Peyer's patch (tissue), 4 donors: ENCODE data around the gene NUDT16L1. TPM values are rescaled to one million over a fixed set of nuclear protein-coding genes. Genes with fewer than 3 reads are reported as not detected.

Experiments
- DNase-seq, 3 donors: peaks; one replicate each; pipeline ENCODE4 v3.0.0-alpha.2; 2017 to 2019
- H3K27ac ChIP-seq, 4 donors: fragments of 200-600 bp; sonication (generic); one replicate each; pipeline ENCODE4 v1.5.1; 2016 to 2019
- H3K27me3 ChIP-seq, 2 donors: fragments of 200-600 bp; sonication (generic); one replicate each; pipeline ENCODE4 v1.5.1; 2019
- H3K36me3 ChIP-seq, 3 donors: fragments of 200-600 bp; sonication (generic); one replicate each; pipeline ENCODE4 v1.5.1; 2016 to 2019
- H3K4me1 ChIP-seq, 4 donors: fragments of 200-600 bp; sonication (generic); one replicate each; pipeline ENCODE4 v1.5.1; 2016 to 2019
- H3K4me3 ChIP-seq, 4 donors: fragments of 200-600 bp; sonication (generic); 1 replicate in 3 of 4; 2 replicates in 1 of 4; pipeline ENCODE4 v1.5.1; 2016 to 2019; ENCODE audit warnings: mild to moderate bottlenecking in 1 of 4
- H3K9me3 ChIP-seq, 4 donors: fragments of 200-600 bp; sonication (generic); one replicate each; pipeline ENCODE4 v1.5.1; 2016 to 2019; ENCODE audit warnings: mild to moderate bottlenecking in 1 of 4
- POLR2A ChIP-seq, 2 donors: fragments of 450-650 bp; IDR thresholded peaks; one replicate each; pipeline ENCODE4 v1.5.1; 2017; ENCODE audit warnings: antibody characterized with exemption in 2 of 2, mild to moderate bottlenecking in 2 of 2, moderate library complexity in 2 of 2
- total RNA-seq, 4 donors: library from RNA; depleted of rRNA; stranded (reverse); fragments of >200 nt; gene quantifications; one replicate each; pipeline ENCODE4 v1.1.0, GENCODE V29; 2016
- TF ChIP-seq, protein P1 (sequence below), 6 experiments: fragments of 450-650 bp in 4 of 6; fragments of 200-600 bp in 2 of 6; sonication (generic) in 1 of 6; IDR thresholded peaks; one replicate each; pipeline ENCODE4 v1.5.1; 2017 to 2019; ENCODE audit warnings: antibody characterized with exemption in 6 of 6, mild to moderate bottlenecking in 3 of 6, moderate library complexity in 1 of 6

The NUDT16L1 gene
- total RNA-seq, 4 donors from 2014 or later = 19.0 to 53.6 (median 40.1) TPM

DNA sequence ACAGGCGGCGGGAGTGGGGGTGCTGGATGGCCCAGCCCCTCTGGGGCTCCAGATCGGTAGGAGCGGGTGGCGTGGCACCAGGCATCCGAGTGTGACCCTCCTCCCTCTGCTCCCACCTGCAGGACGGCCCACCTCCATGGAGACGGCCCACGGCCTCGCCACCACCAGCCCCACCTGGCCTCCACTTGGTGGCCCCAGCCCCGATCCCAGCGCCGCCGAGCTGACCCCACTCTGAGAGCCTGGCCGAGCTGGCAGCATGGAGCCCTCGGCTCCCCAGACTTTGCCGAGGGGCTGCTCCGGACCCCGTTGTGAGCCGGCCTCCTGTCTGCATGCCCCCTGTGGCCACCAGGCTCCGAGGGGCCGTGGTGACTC lies 4.7 kb upstream of the NUDT16L1 start:
- no peaks in the 10 kb centered on the region for H3K27me3 ChIP-seq
- H3K9me3 ChIP-seq = no peaks in the 10 kb centered on the region
- H3K36me3 ChIP-seq = peaks cover 0 to 60% (median 0%) of the 10 kb centered on the region in 3 donors
- TF ChIP-seq, protein P1, sequence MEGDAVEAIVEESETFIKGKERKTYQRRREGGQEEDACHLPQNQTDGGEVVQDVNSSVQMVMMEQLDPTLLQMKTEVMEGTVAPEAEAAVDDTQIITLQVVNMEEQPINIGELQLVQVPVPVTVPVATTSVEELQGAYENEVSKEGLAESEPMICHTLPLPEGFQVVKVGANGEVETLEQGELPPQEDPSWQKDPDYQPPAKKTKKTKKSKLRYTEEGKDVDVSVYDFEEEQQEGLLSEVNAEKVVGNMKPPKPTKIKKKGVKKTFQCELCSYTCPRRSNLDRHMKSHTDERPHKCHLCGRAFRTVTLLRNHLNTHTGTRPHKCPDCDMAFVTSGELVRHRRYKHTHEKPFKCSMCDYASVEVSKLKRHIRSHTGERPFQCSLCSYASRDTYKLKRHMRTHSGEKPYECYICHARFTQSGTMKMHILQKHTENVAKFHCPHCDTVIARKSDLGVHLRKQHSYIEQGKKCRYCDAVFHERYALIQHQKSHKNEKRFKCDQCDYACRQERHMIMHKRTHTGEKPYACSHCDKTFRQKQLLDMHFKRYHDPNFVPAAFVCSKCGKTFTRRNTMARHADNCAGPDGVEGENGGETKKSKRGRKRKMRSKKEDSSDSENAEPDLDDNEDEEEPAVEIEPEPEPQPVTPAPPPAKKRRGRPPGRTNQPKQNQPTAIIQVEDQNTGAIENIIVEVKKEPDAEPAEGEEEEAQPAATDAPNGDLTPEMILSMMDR (IDR thresholded peaks at IDR 0.05) = no peak
- TF ChIP-seq POLR2A (IDR thresholded peaks at IDR 0.05) = no peak
- H3K4me1 ChIP-seq = peaks cover 0 to 12% (median 9%) of the 10 kb centered on the region in 4 donors
- DNase-seq = no peak
- H3K27ac ChIP-seq = no peak overlapping the region
- no peak overlapping the region for H3K4me3 ChIP-seq

DNA sequence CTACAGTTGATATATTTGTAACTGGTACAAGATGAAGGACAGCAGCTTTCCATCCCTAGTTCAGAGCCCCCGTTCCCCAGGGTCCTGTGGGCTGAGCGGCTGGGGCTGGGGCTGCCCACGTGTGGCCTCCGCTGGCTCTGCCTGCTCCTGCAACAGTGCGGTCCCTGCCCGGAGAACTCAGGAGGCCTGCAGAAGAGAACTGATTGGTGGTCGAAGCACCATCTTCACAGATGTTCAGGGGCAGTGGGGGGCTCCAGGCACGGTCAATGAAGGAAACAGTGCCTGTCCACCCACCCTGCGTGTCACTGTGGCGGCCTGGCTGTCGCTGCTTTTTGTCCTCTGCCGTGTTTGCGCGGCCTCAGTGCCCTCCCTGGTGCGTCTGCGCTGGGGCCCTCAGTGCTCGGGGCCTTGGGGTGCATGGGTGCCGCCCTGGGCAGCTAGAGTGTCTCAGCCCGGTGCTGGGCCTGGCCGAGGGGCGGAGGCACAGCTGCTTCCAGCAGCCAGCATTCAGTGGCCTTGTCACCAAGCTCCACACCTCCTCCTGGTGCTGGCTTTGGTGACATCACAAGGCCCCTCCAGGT lies 4.2 kb upstream of the NUDT16L1 start:
- Histone ChIP-seq H3K27me3 (no peaks in the 10 kb centered on the region), H3K36me3 (peaks cover 0 to 55% (median 0%) of the 10 kb centered on the region in 3 donors), H3K4me1 (peaks cover 0 to 14% (median 10%) of the 10 kb centered on the region in 4 donors), H3K9me3 (no peaks in the 10 kb centered on the region), H3K4me3 (no peak overlapping the region), H3K27ac (no peak overlapping the region)
- DNase-seq = peak in 1 of 3 donors; percentile 48
- TF ChIP-seq, protein P1 (IDR thresholded peaks at IDR 0.05) = no peak
- TF ChIP-seq POLR2A (IDR thresholded peaks at IDR 0.05) = no peak

DNA sequence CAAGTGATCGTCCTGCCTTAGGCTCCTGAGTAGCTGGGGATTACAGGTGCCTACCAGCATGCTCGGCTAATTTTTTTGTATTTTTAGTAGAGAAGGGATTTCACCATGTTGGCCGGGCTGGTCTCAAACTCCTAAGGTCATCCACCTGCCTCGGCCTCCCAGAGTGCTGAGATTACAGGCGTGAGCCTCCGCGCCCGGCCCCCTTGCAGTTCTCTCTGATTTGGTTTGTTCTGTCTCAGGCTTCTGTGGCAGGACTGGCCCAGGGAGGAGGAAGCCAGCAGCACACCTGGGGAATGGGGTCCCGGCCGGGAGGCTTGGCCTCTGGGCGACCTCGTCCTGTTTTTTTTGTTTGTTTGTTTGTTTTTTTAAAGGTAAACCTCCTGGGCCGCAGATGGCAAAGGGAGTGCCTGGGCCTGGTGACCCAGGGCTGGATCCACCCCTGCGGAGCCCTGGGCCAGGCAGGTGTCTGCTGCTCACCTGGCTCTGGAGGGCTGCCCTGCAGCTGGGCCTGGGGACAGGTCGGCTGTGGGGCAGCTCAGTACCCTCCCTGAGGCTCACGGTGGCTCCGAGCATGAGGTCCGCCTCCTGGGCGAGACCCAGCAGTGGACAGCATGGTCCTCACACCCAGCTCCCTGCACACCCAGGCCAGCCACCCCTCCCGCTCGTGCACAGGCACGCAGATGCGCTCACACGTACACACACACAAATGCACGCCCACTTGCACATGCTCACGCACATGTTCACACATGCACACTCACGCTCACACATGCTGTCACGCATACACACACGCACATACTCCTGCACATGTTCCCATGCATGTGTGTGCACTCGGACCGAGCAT lies 3.3 kb upstream of the NUDT16L1 start:
- TF ChIP-seq POLR2A (IDR thresholded peaks at IDR 0.05) = no peak
- TF ChIP-seq, protein P1 (IDR thresholded peaks at IDR 0.05) = no peak
- H3K27ac ChIP-seq = no peak overlapping the region
- H3K9me3 ChIP-seq = no peaks in the 10 kb centered on the region
- no peak for DNase-seq
- peaks cover 5 to 23% (median 16%) of the 10 kb centered on the region in 4 donors for H3K4me1 ChIP-seq
- H3K27me3 ChIP-seq = no peaks in the 10 kb centered on the region
- no peak overlapping the region for H3K4me3 ChIP-seq
- H3K36me3 ChIP-seq = peaks cover 0 to 50% (median 0%) of the 10 kb centered on the region in 3 donors

DNA sequence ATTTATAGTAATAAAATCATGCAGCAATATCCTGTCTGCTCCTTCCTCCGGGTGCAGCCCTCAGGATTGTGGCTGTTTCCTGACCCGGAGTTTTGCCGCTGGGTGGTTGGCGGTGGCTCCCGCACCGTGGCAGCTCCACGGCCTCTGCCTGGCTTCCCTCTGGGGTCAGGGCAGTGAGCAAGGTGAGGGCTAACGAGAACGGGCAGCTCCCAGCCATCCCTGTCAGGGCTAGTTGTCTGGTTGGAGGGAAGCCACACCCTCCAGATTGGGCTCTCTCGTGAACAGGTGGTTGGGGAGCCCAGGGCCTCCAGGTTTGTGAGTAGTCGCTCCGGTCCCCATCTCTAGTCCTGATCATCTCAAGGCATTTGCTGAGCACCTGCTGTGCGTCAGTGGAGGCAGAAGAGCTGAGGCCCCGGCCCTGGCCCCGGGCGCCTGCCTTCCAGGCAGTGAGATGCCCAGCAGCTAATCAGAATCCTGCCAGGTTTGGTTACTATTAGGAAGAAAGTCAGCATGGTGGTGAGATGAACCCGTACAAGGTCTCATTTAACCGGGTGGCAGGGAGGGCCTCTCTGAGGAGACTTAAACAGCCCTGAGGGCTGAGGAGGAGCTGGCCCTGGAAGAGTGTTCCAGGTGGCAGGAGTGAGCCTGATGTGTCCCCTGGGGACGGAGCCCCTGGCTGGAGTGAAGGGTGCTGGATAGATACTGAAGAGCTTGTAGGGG lies 2.3 kb upstream of the NUDT16L1 start:
- peaks cover 5 to 25% (median 18%) of the 10 kb centered on the region in 4 donors for H3K4me1 ChIP-seq
- no peak overlapping the region for H3K4me3 ChIP-seq
- no peaks in the 10 kb centered on the region for H3K27me3 ChIP-seq
- DNase-seq = peak in 1 of 3 donors; percentile 50
- H3K9me3 ChIP-seq = no peaks in the 10 kb centered on the region
- peaks cover 0 to 50% (median 0%) of the 10 kb centered on the region in 3 donors for H3K36me3 ChIP-seq
- no peak overlapping the region for H3K27ac ChIP-seq
- TF ChIP-seq, protein P1 (IDR thresholded peaks at IDR 0.05) = no peak
- no peak for TF ChIP-seq POLR2A (IDR thresholded peaks at IDR 0.05)

DNA sequence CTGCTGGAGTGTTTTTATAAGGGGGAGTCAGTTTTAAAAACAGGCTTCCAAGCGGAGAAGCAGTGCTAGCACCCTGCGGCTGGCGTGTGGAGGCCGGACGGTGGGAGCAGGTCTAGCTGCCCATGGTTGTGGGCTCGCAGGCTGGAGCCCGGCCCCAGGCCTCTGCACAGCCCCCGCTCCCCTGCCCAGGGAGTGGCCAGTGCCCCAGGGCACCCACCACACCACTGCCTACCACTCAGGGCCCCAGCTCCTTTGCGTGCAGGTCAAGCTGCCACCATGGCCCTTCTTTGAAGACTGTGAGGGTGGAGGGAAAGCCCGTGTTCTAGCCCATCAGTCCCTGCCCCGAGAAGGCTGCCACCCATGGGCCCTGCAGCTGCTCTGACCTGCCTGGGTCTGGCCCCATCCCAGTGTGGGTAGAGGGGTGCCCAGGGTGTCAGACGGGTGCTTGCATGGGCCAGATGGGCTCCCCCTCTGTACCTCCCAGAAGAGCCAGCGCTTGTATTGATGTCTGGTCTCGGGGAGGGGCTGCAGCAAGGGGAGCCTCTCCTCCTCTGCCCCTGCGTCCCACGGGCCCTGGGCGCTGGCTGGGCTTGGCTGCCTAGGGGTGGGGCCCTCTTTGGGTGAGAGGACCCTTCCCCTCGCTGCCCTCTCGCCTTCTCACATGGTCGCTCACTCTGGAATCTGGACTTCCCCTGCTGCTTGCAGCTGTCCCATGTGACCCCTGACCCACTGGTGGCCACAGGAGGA lies 1.5 kb upstream of the NUDT16L1 start:
- Histone ChIP-seq H3K27me3 (no peaks in the 10 kb centered on the region), H3K4me1 (peaks cover 5 to 25% (median 18%) of the 10 kb centered on the region in 4 donors), H3K36me3 (peaks cover 0 to 50% (median 0%) of the 10 kb centered on the region in 3 donors), H3K4me3 (no peak overlapping the region), H3K27ac (no peak overlapping the region), H3K9me3 (no peaks in the 10 kb centered on the region)
- DNase-seq = peak in 1 of 3 donors; percentile 50
- no peak for TF ChIP-seq POLR2A (IDR thresholded peaks at IDR 0.05)
- TF ChIP-seq, protein P1 (IDR thresholded peaks at IDR 0.05) = no peak
